Sciatic nerve (tissue), 2 donors: Measurements from ENCODE around the gene LRRC45. TPM values are rescaled to one million over a fixed set of nuclear protein-coding genes. Genes with fewer than 3 reads are reported as not detected.

ENCODE experiments used
- ATAC-seq: fragments of 200-7000 bp; cut with Tn5 transposase; one replicate; pipeline ENCODE4 v1.9.1; 2020; ENCODE audit warnings: mild to moderate bottlenecking, moderate library complexity
- DNase-seq: peaks from one replicate; pipeline ENCODE4 v3.0.0-alpha.2; 2020; ENCODE audit warnings: low spot score
- intact Hi-C: fragments of 100-400 bp; cut with DNase I; formaldehyde crosslinking; loops from one replicate; pipeline ENCODE4 v1.14.2; 2022
- total RNA-seq: library from RNA; stranded (reverse); fragmentation: NEBNext Ultra II Directional; extraction: Animal tissue kit (Norgen Biotek cat#: 25700); gene quantifications from one replicate; pipeline ENCODE4 v1.2.1, GENCODE V29; 2021
- donor health status: DM: no; HTN: no; CAD: no.
- donor health status: DM: no; HTN: no; CAD: no.

LRRC45 gene
- total RNA-seq, 1 donor from 2014 or later, result 8.6 TPM

DNA sequence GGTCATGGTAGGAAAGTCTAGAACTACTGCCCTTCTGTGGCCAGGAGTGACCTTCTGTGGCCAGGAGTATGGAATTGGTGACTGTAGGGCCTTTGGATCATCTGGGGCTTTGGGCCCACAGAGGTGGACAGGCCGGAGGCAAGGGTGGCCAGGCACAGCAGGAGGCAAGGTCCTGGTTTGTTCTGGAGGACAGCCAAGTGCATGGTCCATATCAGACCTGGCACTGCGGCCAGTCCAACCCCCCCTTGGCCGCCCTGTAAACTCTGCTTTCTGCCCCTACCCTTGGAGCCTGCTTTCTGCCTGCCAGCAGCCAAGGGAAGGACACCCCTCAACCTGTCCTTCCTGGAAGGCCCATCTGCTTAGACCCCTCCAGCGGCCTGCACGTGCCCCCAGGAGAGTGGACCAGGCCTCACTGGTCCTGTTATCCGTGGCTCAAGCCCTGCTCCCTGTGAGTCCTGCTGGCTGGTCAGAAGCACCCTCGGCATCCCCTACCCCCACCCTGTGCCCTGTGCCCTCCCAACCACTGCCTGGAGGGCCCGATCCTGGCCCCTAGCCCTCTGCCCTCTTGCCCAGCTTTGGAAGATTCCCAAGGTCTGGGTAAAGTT lies 16.7 kb downstream of the LRRC45 start:
- intact Hi-C loops, result loop anchor here (10.0 kb wide), 2 partner anchors 45 to 275 kb away; partner anchors contain the start of gene CD7
- no peak for DNase-seq
- no peak for ATAC-seq

DNA sequence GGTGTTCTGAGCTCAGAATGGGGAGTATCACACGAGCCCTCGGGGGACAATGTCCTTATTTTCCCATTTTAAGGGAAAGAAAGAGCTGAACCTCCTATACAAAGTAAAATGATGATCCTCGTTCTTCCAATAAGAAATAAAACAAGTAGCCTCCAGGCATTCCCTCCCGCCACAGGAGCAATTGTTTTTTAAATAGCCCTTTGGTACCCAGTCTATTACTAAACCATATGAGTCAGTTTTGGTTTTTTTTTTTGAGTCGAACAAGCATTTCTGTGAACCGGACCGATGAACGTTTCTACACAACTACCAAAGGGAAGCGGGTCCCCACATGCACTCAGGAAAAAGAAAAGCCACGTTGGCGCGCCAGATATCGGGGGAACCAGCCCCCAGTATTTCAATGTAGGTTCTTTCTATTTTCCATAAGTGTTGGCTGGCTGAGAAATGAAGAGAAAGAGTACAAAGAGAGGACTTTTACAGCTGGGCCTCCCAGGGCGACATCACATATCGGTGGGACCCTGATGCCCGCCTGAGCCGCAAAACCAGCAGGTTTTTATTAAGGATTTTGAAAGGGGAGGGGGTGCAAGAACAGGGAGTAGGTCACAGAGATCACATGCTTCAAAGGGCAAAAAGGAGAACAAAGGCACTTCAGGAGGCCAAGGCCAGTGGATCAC lies 18.2 kb downstream of the LRRC45 start:
- ATAC-seq (no peak), DNase-seq (no peak)
- intact Hi-C loops, result loop anchor here (10.0 kb wide), 1 partner anchor 274 kb away; the partner anchor contains the start of gene CD7

DNA sequence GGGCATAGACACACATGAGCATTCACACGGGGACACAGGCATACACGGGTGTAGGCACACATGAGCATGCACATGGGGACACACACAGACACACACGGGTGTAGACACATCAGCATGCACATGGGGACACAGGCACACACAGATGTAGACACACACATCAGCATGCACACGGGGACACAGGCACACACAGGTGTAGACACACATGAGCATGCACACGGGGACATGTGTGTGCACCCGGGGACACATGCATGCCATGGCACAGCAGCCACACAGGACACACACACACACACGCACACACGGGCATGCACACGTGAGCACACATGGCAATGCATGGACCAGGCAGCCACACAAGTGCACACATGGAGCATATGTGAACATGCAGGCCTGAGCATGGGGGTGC lies 19.5 kb downstream of the LRRC45 start:
- intact Hi-C loops, result loop anchor here (10.0 kb wide), 1 partner anchor 272 kb away; the partner anchor contains the start of gene CD7
- no peak for DNase-seq

DNA sequence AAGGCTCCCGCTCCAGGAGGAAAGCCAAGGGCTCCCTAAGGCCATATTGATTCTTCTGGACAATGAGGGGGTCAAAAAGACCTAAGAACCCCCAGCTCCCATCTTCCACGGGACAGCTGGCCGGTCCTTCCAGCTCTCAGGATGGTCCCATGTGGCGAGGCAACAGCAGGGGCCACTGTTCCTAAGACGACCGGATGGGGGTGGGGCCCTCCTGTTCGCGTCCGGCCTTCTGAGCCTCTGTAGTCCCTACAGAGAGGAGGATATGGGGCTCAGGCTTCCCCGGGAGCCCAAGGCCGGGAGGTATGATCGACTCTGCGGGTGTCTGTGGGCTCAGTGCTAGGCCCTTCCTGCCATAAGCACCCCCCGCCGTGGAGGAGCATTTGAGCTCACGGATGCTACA lies 20.4 kb downstream of the LRRC45 start:
- DNase-seq, result no peak
- no peak for ATAC-seq
- intact Hi-C loops, result loop anchor here (10.0 kb wide), 1 partner anchor 271 kb away; the partner anchor contains the start of gene CD7

More for the DNA sequence above, 19.5 kb downstream of the LRRC45 start:
- no peak for ATAC-seq

DNA sequence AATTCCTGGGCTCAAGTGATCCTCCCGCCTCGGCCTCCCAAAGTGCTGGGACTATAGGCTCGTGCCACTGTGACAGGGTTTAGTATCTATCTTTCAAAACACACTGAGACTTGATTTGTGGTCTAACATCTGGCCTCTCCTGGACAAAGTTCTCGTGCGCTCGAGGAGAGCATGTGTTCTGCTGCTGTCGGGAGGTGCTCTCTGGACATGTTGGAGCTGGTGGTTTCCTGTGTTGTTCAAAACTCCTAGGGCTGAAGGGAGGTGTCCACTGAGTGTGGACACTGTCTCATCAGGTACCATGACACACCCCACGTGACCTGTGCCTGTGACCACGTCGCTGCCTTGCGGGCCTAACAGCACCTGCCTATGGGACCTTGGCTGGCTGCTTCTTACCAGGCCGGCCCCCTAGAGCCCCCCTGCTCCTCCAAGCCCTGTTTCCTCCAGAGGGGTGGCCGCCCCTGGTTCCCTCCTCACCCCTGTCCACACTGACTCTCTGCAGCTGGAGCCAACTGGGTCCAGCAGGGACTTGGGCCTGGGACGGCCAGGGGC lies 22.9 kb downstream of the LRRC45 start:
- intact Hi-C loops, result loop anchor here (10.0 kb wide), 1 partner anchor 269 kb away; the partner anchor contains the start of gene CD7
- ATAC-seq, result no peak
- DNase-seq, result no peak

DNA sequence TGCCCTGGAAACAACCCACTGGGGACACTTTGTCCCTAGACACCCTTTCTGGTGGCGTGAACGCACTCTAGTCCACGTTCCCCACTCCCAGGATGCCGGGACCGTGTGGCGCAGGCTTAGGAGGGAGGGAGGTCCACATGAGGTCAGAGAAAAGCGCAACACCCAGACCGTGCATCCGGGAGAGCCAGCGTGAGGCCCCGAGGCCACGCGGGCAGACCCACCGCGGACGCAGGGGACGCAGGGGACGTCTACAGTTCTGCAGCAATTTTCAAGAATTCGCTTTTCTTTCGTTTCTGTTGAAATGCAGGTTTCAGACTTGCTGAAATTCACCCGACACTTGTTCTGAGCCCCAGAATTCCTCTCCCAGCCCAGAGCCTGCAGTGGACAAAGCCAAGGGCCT lies 23.8 kb downstream of the LRRC45 start:
- intact Hi-C loops, result loop anchor here (10.0 kb wide), 1 partner anchor 268 kb away; the partner anchor contains the start of gene CD7
- no peak for ATAC-seq
- DNase-seq, result no peak

DNA sequence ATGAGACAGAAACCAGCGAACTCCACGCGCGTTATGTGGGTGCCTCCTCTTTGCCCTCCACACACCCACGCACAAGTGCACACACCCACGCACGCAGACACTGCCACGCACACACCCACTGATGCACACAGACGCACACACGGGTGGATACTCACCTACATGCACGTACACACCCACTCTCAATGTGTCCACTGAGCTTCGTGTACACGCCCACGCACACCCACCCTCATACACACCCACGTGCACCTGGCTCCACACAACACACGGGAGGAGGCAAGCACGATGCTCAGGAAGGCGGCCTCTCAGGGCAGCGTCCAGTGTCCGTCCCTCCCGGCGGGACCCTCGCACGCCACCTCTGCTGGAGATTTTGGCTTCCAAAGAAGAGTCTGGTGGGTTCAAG lies 24.3 kb downstream of the LRRC45 start:
- intact Hi-C loops, result loop anchor here (10.0 kb wide), 1 partner anchor 267 kb away; the partner anchor contains the start of gene CD7
- DNase-seq (no peak), ATAC-seq (no peak)

DNA sequence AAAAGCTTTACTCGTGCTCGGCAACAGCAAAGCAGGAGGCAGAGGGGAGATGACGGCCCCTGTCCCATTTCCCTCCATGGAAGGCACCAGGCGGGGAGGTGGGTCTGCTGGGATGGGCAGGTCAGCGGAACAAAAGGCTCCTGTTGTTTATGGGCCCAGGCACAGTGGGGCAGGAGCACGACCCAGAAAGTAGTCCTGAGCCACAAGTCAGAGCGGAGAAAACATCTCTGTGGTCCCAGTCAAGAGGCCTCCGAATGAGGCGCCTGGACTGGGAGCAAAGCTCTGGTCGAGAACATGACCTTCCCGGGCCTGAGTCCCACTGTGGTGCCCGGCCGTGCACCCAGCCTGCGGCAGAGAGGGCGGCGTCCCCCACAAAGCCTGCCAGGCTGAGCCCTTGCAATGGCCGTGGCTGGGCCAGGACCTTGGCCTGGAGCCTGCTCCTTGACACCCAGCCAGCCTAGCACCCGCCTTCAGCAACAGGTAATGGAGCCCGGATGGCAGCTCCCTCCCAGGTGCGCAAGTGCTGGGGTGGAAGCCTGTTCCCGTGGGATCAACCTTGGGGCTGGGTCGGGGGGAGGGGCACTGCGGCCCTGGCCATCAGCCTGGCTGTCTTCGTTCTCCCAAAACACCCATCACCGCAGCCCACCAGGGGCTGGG lies 24.9 kb downstream of the LRRC45 start:
- intact Hi-C loops, result loop anchor here (10.0 kb wide), 1 partner anchor 267 kb away; the partner anchor contains the start of gene CD7
- DNase-seq, result no peak
- no peak for ATAC-seq

DNA sequence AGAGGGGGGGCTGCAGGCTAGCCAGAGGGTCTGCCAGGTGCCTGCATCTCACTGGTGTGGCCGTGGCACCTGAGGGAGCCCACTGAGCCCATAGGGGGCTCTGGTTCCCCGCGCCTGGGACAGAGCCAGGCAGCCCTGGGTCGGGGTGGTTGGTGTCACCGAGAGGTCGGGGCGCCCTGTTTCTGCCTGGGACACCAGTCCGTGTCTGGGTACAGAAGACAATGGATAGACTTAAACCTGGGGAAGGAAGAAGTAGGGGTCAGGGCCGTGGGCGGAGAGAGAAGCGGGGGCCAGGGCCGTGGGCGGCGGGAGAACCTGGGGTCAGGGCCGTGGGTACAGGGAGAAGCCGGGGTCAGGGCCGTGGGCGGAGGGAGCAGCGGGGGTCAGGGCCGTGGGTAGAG lies 25.5 kb downstream of the LRRC45 start:
- ATAC-seq (no peak), DNase-seq (no peak)
- intact Hi-C loops, result loop anchor here (10.0 kb wide), 1 partner anchor 266 kb away; the partner anchor contains the start of gene CD7

DNA sequence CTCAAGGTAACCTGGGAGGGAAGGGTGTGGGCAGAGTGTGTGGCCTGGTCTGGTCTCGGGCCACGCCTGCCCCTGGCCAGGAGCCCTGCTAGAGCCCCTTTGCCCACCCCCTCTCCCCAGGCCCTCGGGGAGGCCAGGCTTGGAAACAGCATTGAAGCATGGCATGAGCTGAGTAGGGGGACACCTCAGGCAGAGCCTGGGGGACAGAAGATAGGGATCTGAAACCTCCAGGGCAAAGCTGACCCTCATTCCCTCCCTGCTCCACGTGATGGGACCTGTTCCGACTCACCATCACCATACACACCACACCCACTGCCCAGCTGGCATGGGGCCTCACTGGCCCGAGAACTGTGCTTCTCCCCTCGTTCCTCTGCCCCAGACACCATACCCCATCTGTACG lies 26.0 kb downstream of the LRRC45 start:
- no peak for ATAC-seq
- no peak for DNase-seq
- intact Hi-C loops, result loop anchor here (10.0 kb wide), 1 partner anchor 266 kb away; the partner anchor contains the start of gene CD7

DNA sequence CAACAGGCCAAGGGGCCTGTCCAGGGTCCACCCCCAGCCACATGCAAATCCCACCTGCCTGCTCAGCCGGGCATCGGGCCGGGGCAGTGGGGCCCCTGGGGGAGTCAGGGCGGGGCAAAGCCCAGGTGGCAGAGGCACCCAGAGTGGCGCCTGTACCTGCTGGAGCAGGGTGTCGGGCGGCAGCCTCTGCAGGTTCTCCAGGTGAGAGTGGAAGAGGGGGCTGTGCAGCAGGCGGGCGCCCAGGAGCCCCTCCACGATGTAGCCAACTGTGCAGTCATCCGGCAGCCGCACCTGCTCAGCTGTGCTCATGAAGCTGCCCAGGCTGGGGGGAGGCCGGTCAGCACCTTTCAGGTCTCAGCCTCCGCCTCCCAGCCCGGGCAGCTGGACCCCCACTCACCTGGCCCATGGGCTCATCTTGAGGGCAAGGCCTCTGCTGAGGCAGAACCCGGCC lies 26.4 kb downstream of the LRRC45 start:
- ATAC-seq, result no peak
- intact Hi-C loops, result loop anchor here (10.0 kb wide), 1 partner anchor 265 kb away; the partner anchor contains the start of gene CD7
- no peak for DNase-seq

DNA sequence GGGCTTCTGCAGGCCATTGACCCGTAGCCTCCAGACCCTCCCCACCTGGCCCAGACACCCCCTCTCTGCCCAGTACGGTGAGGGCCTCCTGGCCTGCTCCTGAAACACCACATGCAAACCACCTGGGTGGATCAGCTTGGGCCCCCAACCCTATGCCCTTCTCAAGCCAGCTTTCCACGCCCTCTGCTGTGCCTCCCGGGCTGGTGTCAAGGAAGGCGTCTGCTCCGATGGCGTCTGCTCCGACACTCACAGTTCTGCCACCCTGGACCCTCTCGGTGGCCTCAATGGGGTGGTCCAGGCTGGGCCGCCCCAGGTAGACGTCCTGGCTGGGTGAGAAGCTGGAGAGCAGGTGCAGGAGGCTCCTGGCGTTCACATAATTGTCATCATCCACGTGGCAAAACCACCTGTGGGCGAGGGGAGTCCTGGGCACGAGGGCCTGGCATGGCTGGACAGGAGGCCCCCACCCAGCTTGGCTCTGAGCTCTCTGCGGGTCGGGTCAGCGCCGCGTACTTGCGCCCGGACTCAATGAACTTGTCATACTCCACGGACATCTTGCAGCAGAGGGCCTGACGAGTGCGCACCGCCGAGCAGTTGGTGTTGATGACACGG lies 27.2 kb downstream of the LRRC45 start:
- ATAC-seq (no peak), DNase-seq (no peak)
- intact Hi-C loops, result no loop called here

DNA sequence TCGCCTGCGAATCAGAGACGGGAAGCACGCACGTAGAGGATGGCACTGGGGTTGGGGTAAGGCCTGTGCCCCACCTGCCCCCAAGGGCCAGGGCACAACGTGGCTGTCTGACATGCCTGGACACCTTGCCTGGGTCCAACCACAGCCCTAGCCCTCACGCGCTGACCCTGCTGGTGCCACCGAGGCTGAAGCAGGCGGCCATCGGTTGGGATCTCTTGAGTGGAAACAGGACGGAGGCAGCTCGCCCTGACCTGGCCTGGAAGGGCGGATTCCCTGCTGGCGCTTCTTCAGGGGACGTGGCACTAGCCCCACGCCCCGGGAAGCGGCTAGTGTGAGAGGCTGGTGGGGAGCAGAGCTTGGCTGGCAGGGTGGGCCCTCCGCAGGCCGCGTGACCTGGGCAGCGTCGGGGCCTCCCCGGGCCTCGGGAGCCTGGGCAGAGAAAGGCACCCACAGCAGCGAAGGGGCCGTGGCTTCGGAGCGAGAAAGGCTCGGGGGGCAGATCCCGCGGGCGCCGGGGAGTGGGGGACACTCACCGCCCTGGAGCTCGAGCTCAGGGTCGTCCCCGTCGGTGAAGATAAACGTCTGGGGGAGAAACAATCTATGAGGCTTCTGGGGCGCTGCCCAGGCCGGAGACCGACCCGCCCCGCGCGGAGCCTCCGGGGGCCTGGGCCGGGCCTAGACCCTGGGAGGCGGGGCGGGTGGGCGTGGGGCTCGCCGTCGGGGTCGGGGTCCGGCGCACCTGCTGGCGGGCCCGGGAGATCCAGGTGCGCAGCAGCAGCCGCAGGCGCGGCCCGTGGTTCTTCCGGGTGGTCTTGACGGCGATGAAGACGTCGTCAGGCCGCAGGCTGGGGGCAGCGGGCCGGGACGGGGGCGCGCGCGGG lies 27.9 kb downstream of the LRRC45 start:
- intact Hi-C loops, result no loop called here
- ATAC-seq (peak; percentile 28), DNase-seq (no peak)

DNA sequence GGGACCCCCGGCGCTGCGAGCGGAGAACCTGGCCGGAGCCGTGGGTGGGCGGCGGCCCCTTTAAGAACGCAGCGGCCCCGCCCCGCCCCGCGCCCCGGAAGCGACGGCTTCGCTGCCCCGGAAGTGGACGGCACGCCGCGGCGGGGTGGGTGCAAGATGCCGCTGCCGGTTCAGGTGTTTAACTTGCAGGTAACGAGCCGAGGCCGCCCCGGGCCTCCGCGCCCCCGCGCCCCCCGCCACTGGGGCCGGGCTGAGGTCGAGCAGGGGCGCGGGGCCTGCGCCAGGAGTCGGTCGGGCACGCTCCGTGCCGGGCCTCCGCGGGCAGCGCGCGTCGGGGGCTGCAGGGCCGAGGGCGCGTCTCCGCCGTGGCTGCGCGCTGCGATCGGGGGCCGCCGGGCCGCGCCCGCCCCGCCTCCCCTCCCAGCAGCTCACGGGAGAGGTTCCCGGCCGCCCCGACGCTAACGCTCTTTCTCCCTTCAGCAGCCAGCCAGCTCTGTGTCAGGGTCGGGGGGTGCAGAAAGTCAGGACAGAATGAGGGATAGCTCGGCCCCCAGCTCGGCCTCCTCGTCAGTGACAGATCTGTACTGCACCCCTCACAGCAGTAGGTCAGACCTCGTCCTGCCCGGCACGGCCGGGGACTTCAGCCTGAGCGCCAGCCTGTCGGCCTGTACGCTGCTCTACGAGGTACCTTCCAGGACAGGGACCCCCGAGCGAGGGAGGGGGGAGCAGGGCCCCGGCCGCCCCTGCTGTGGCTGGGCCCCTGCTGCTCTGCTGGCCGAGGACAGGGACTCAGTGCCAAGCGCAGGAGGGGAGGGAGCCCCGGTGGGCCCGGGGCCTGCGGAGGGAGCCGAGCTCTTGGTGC lies 28.9 kb downstream of the LRRC45 start, which contains the start of the genes GPS1 and RFNG:
Gene GPS1 (plus strand): TSS at position 123 of the 862 bp plus-strand sequence. CDS start 34 bp downstream, at position 157.
Gene RFNG (minus strand): TSS at position 36 of the 862 bp plus-strand sequence. CDS start 45 bp downstream, outside the sequence.
- peak; percentile 88 for DNase-seq
- intact Hi-C loops, result no loop called here
- ATAC-seq, result peak; percentile 69

DNA sequence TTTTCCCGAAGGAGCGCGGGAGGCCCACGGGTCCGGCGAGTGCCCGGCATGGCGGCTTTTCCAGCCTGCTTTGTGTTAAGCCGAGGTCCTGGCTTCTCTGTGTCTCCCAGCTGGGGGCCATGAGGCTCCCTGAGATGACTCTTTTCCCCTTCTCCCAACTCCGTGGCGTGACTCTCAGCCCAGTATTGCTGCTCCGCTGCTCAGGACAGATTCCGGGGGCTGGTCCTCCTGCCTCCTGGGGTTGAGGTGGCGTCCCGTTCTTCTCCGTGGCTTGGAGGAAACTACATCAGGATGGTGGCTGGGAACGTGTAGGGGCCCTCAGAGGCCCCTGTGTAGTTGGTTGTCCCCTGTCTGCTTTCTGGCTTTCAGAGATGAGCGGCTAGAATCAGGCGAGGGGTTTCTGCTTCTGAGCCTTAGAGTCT lies 29.5 kb downstream of the LRRC45 start:
- intact Hi-C loops, result no loop called here
- ATAC-seq (no peak), DNase-seq (no peak)

DNA sequence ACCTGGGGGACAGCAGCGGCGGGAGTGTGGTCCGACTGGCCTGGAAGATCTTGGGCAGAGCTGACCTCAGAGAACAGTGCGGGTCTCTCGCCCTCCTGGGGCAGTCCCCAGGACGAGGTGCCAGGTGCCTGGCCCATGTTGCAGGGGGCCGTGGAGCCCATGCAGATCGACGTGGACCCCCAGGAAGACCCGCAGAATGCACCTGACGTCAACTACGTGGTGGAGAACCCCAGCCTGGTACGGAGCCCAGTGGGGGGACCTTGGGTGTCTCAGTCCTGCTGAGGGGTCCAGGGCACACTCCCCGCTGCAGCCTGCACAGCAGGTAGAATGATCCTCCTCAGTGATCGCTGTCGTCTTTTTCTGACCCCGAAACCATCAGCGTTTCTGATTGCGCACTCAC lies 30.0 kb downstream of the LRRC45 start:
- no peak for DNase-seq
- no peak for ATAC-seq
- intact Hi-C loops, result no loop called here
